HEK293 (cell line): ENCODE data around the gene SP3.

Source experiments
- CTCF ChIA-PET: fragments of 350-600 bp; formaldehyde crosslinking; extraction: SDS; loops from one replicate; lab custom pipeline; 2021; ENCODE audit warnings: antibody characterized with exemption; lab: Yijun Ruan, JAX
- POLR2A ChIA-PET: fragments of 300-600 bp; formaldehyde crosslinking; extraction: SDS; loops from one replicate; lab custom pipeline; 2020; ENCODE audit warnings: antibody characterized with exemption, inconsistent platforms; lab: Yijun Ruan, JAX
- H3K27ac ChIP-seq: fragments of 200-500 bp; sonication (Bioruptor generic); 2 replicates; pipeline ENCODE4 v1.5.1; 2014; ENCODE audit warnings: low read depth, low read length, control low read depth, inconsistent platforms; ENCODE audit errors: extremely low read depth
- H3K36me3 ChIP-seq, 2 experiments: fragments of 200-500 bp in 1 of 2; sonication (Bioruptor generic) in 1 of 2; 1 replicate in 1 of 2; 2 replicates in 1 of 2; pipeline ENCODE4 v1.5.1; 2014 to 2017; ENCODE audit warnings: inconsistent platforms in 2 of 2, low read length in 2 of 2; ENCODE audit not compliant: control insufficient read depth in 2 of 2, insufficient read depth in 1 of 2
- H3K4me1 ChIP-seq: fragments of 200-500 bp; sonication (Bioruptor generic); 2 replicates; pipeline ENCODE4 v1.5.1; 2014; ENCODE audit warnings: mild to moderate bottlenecking, low read length, inconsistent platforms; ENCODE audit not compliant: control insufficient read depth, insufficient read depth
- H3K4me3 ChIP-seq: 2 replicates; pipeline ENCODE4 v1.5.1; 2011; ENCODE audit warnings: low read depth, mild to moderate bottlenecking, control low read depth, low read length, moderate library complexity
- H3K9me3 ChIP-seq: fragments of 200-500 bp; sonication (Bioruptor generic); 2 replicates; pipeline ENCODE4 v1.5.1; 2014; ENCODE audit warnings: low read depth, low read length, inconsistent platforms; ENCODE audit not compliant: control insufficient read depth, insufficient read depth
- GFI1B ChIP-seq: fragments of 450-650 bp; formaldehyde crosslinking; IDR thresholded peaks from 2 replicates; pipeline ENCODE4 v1.5.1; 2016; ENCODE audit warnings: missing biosample characterization, missing genetic modification characterization
- IKZF3 ChIP-seq: fragments of 450-650 bp; IDR thresholded peaks from 2 replicates; pipeline ENCODE4 v1.5.0; 2018; ENCODE audit warnings: missing biosample characterization, mild to moderate bottlenecking, missing genetic modification characterization, moderate library complexity
- TRIM28 ChIP-seq: IDR thresholded peaks from 2 replicates; pipeline ENCODE4 v1.6.1; 2011; ENCODE audit warnings: low read length, control low read depth, borderline replicate concordance
- ZBTB1 ChIP-seq: fragments of 450-650 bp; formaldehyde crosslinking; IDR thresholded peaks from 2 replicates; pipeline ENCODE4 v1.5.1; 2016; ENCODE audit warnings: missing biosample characterization, missing genetic modification characterization
- ZEB2 ChIP-seq: fragments of 450-650 bp; formaldehyde crosslinking; IDR thresholded peaks from 2 replicates; pipeline ENCODE4 v1.5.1; 2016; ENCODE audit warnings: missing biosample characterization, missing genetic modification characterization
- ZFHX2 ChIP-seq: fragments of 450-650 bp; formaldehyde crosslinking; conservative IDR thresholded peaks from 2 replicates; pipeline ENCODE4 v1.5.1; 2016; ENCODE audit warnings: missing biosample characterization, missing genetic modification characterization
- ZNF157 ChIP-seq: fragments of 450-650 bp; formaldehyde crosslinking; IDR thresholded peaks from 2 replicates; pipeline ENCODE4 v1.5.1; 2016; ENCODE audit warnings: missing biosample characterization, missing genetic modification characterization
- ZNF223 ChIP-seq: fragments of 450-650 bp; formaldehyde crosslinking; IDR thresholded peaks from 2 replicates; pipeline ENCODE4 v1.5.1; 2016; ENCODE audit warnings: missing biosample characterization, missing genetic modification characterization
- ZNF266 ChIP-seq: fragments of 450-650 bp; formaldehyde crosslinking; IDR thresholded peaks from 2 replicates; pipeline ENCODE4 v1.5.1; 2016; ENCODE audit warnings: missing biosample characterization, missing genetic modification characterization, low read depth
- ZNF274 ChIP-seq, 2 experiments: fragments of 200-500 bp in 1 of 2; fragments of 450-650 bp in 1 of 2; sonication (Bioruptor generic) in 1 of 2; formaldehyde crosslinking in 1 of 2; IDR thresholded peaks; 2 replicates each; pipeline versions ENCODE4 v1.5.1 to v1.6.1; 2014 to 2016; ENCODE audit warnings: borderline replicate concordance in 1 of 2, inconsistent platforms in 1 of 2, low read length in 1 of 2, missing biosample characterization in 1 of 2, missing genetic modification characterization in 1 of 2
- ZNF335 ChIP-seq: fragments of 450-650 bp; formaldehyde crosslinking; conservative IDR thresholded peaks from 2 replicates; pipeline ENCODE4 v1.5.1; 2016; ENCODE audit warnings: missing biosample characterization, missing genetic modification characterization
- ZNF501 ChIP-seq: fragments of 450-650 bp; formaldehyde crosslinking; IDR thresholded peaks from 2 replicates; pipeline ENCODE4 v1.5.1; 2016; ENCODE audit warnings: missing biosample characterization, missing genetic modification characterization
- ZNF571 ChIP-seq: fragments of 450-650 bp; formaldehyde crosslinking; IDR thresholded peaks from 2 replicates; pipeline ENCODE4 v1.5.0; 2017; ENCODE audit warnings: missing biosample characterization, missing genetic modification characterization
- ZNF600 ChIP-seq: fragments of 450-650 bp; formaldehyde crosslinking; IDR thresholded peaks from 2 replicates; pipeline ENCODE4 v1.5.1; 2016; ENCODE audit warnings: missing biosample characterization, missing genetic modification characterization
- ZNF626 ChIP-seq: fragments of 450-650 bp; sonication (Bioruptor Pico); formaldehyde crosslinking; IDR thresholded peaks from 2 replicates; pipeline ENCODE4 v1.5.1; 2018; ENCODE audit warnings: missing biosample characterization, missing genetic modification characterization, inconsistent platforms
- ZNF658 ChIP-seq: fragments of 450-650 bp; formaldehyde crosslinking; IDR thresholded peaks from 2 replicates; pipeline ENCODE4; 2016; ENCODE audit warnings: missing biosample characterization, missing genetic modification characterization
- ZSCAN16 ChIP-seq: fragments of 450-650 bp; formaldehyde crosslinking; IDR thresholded peaks from 2 replicates; pipeline ENCODE4 v1.5.1; 2016; ENCODE audit warnings: missing biosample characterization, missing genetic modification characterization
- TF ChIP-seq, protein P1 (sequence below): fragments of 450-650 bp; formaldehyde crosslinking; IDR thresholded peaks from 2 replicates; pipeline ENCODE4 v1.5.1; 2016; ENCODE audit warnings: missing biosample characterization, missing genetic modification characterization
- TF ChIP-seq, protein P2 (sequence below): fragments of 450-650 bp; formaldehyde crosslinking; IDR thresholded peaks from 2 replicates; pipeline ENCODE4 v1.5.1; 2017; ENCODE audit warnings: missing biosample characterization, missing genetic modification characterization
- TF ChIP-seq, protein P3 (sequence below): fragments of 450-650 bp; formaldehyde crosslinking; IDR thresholded peaks from 2 replicates; pipeline ENCODE4 v1.5.1; 2016; ENCODE audit warnings: missing biosample characterization, missing genetic modification characterization, borderline replicate concordance
- TF ChIP-seq, protein P4 (sequence below): fragments of 450-650 bp; IDR thresholded peaks from 2 replicates; pipeline ENCODE4 v1.5.1; 2018; ENCODE audit warnings: missing biosample characterization, mild to moderate bottlenecking, missing genetic modification characterization
- TF ChIP-seq, protein P5 (sequence below): fragments of 450-650 bp; formaldehyde crosslinking; IDR thresholded peaks from 2 replicates; pipeline ENCODE4 v1.5.1; 2017; ENCODE audit warnings: missing biosample characterization, missing genetic modification characterization

SP3 gene

DNA sequence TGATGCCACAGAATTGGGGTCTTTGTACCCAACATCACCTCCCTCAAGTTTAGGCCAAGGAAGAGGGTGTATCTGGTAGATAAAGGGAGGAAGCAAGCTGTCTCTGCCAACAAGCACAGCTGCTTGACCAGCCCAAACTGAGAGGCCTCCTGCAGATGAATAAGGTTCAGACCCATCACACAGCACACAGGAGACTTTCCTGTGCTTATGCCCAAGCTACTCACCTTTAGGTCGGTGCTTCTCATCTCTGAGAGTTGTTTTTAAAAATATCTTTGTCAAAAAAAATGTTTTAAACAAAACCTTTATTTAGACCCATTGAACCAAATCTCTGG lies 24.7 kb upstream of the SP3 start:
- Histone ChIP-seq H3K36me3 (no peaks in the 10 kb centered on the region), H3K4me1 (no peaks in the 10 kb centered on the region), H3K9me3 (no peaks in the 10 kb centered on the region), H3K27ac (no peak overlapping the region), H3K4me3 (no peak overlapping the region)
- no peak for TF ChIP-seq ZFHX2 (tag by site-specific recombination)
- no peak for TF ChIP-seq ZNF658 (tag by site-specific recombination)
- TF ChIP-seq ZNF571 (tag by site-specific recombination) = no peak
- TF ChIP-seq TRIM28 = no peak
- TF ChIP-seq ZNF600 (tag by site-specific recombination) = no peak
- ChIA-PET POLR2A (no interaction called here), CTCF (interaction anchor here (0.5 kb wide), 1 partner anchor 63 kb away, joined by 3 read pairs; no protein-coding TSS in a partner anchor)

DNA sequence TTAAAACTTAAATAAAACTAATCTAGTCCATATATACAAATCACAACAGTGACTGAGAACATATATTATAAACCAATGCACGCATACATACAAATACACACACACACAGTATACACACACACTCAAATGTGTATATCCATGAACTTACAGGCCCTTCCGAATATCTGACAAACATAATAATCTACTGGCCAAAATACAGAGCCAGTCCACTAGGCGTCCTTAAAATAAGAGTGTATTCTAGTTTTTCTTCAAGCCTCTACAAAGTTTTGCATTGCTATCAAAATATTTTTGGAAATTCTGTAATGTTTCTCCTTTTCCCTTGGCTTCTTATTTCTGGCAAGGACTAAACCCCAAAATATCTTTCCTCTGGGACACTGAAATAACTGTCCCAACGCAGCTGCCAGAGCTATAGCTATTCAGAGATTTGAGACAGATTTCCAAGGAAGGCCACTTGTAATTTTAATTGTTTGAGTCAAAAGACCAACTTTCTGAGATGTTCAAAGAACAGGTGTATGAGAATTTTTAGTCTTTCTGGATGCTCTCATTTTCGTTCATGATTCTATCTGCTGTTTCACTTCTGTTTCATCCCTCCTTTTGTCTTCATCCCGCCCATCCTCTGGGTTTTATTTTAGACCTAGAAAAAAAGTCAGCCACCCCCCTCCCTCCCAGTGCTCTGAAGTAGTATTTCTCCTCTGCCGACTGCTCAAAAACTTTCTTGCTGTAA lies 24.1 kb upstream of the SP3 start:
- CTCF ChIA-PET = interaction anchor here (0.5 kb wide), 1 partner anchor 62 kb away, joined by 3 read pairs; no protein-coding TSS in a partner anchor
- Histone ChIP-seq H3K9me3 (no peaks in the 10 kb centered on the region), H3K4me3 (no peak overlapping the region), H3K27ac (no peak overlapping the region), H3K4me1 (no peaks in the 10 kb centered on the region), H3K36me3 (no peaks in the 10 kb centered on the region)
- POLR2A ChIA-PET = no interaction called here
- TF ChIP-seq ZSCAN16 (no peak), ZNF501 (tag by site-specific recombination) (no peak), ZNF157 (tag by site-specific recombination) (no peak), ZBTB1 (no peak), IKZF3 (no peak), ZNF626 (tag by site-specific recombination) (no peak), ZNF223 (tag by site-specific recombination) (no peak), ZNF335 (tag by site-specific recombination) (no peak), ZNF274 (IDR thresholded peaks at IDR 0.05; ENCODE audit: low read length) (no peak), ZNF274 (tag by site-specific recombination; IDR thresholded peaks at IDR 0.05; ENCODE audit: borderline replicate concordance) (no peak), ZEB2 (tag by site-specific recombination) (no peak), ZNF266 (tag by site-specific recombination) (no peak), GFI1B (tag by site-specific recombination) (no peak)
- TF ChIP-seq, protein P1, sequence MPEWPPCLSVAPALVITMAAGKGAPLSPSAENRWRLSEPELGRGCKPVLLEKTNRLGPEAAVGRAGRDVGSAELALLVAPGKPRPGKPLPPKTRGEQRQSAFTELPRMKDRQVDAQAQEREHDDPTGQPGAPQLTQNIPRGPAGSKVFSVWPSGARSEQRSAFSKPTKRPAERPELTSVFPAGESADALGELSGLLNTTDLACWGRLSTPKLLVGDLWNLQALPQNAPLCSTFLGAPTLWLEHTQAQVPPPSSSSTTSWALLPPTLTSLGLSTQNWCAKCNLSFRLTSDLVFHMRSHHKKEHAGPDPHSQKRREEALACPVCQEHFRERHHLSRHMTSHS (tag by site-specific recombination) = no peak
- TF ChIP-seq, protein P2, sequence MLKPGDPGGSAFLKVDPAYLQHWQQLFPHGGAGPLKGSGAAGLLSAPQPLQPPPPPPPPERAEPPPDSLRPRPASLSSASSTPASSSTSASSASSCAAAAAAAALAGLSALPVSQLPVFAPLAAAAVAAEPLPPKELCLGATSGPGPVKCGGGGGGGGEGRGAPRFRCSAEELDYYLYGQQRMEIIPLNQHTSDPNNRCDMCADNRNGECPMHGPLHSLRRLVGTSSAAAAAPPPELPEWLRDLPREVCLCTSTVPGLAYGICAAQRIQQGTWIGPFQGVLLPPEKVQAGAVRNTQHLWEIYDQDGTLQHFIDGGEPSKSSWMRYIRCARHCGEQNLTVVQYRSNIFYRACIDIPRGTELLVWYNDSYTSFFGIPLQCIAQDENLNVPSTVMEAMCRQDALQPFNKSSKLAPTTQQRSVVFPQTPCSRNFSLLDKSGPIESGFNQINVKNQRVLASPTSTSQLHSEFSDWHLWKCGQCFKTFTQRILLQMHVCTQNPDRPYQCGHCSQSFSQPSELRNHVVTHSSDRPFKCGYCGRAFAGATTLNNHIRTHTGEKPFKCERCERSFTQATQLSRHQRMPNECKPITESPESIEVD (tag by site-specific recombination) = no peak
- TF ChIP-seq, protein P3, sequence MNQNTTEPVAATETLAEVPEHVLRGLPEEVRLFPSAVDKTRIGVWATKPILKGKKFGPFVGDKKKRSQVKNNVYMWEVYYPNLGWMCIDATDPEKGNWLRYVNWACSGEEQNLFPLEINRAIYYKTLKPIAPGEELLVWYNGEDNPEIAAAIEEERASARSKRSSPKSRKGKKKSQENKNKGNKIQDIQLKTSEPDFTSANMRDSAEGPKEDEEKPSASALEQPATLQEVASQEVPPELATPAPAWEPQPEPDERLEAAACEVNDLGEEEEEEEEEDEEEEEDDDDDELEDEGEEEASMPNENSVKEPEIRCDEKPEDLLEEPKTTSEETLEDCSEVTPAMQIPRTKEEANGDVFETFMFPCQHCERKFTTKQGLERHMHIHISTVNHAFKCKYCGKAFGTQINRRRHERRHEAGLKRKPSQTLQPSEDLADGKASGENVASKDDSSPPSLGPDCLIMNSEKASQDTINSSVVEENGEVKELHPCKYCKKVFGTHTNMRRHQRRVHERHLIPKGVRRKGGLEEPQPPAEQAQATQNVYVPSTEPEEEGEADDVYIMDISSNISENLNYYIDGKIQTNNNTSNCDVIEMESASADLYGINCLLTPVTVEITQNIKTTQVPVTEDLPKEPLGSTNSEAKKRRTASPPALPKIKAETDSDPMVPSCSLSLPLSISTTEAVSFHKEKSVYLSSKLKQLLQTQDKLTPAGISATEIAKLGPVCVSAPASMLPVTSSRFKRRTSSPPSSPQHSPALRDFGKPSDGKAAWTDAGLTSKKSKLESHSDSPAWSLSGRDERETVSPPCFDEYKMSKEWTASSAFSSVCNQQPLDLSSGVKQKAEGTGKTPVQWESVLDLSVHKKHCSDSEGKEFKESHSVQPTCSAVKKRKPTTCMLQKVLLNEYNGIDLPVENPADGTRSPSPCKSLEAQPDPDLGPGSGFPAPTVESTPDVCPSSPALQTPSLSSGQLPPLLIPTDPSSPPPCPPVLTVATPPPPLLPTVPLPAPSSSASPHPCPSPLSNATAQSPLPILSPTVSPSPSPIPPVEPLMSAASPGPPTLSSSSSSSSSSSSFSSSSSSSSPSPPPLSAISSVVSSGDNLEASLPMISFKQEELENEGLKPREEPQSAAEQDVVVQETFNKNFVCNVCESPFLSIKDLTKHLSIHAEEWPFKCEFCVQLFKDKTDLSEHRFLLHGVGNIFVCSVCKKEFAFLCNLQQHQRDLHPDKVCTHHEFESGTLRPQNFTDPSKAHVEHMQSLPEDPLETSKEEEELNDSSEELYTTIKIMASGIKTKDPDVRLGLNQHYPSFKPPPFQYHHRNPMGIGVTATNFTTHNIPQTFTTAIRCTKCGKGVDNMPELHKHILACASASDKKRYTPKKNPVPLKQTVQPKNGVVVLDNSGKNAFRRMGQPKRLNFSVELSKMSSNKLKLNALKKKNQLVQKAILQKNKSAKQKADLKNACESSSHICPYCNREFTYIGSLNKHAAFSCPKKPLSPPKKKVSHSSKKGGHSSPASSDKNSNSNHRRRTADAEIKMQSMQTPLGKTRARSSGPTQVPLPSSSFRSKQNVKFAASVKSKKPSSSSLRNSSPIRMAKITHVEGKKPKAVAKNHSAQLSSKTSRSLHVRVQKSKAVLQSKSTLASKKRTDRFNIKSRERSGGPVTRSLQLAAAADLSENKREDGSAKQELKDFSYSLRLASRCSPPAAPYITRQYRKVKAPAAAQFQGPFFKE = no peak
- TF ChIP-seq, protein P4, sequence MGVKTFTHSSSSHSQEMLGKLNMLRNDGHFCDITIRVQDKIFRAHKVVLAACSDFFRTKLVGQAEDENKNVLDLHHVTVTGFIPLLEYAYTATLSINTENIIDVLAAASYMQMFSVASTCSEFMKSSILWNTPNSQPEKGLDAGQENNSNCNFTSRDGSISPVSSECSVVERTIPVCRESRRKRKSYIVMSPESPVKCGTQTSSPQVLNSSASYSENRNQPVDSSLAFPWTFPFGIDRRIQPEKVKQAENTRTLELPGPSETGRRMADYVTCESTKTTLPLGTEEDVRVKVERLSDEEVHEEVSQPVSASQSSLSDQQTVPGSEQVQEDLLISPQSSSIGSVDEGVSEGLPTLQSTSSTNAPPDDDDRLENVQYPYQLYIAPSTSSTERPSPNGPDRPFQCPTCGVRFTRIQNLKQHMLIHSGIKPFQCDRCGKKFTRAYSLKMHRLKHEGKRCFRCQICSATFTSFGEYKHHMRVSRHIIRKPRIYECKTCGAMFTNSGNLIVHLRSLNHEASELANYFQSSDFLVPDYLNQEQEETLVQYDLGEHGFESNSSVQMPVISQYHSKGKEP (tag by site-specific recombination) = no peak
- TF ChIP-seq, protein P5, sequence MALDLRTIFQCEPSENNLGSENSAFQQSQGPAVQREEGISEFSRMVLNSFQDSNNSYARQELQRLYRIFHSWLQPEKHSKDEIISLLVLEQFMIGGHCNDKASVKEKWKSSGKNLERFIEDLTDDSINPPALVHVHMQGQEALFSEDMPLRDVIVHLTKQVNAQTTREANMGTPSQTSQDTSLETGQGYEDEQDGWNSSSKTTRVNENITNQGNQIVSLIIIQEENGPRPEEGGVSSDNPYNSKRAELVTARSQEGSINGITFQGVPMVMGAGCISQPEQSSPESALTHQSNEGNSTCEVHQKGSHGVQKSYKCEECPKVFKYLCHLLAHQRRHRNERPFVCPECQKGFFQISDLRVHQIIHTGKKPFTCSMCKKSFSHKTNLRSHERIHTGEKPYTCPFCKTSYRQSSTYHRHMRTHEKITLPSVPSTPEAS (tag by site-specific recombination) = no peak
